Liver (tissue), 9 donors: ENCODE data around the gene FOXRED1. TPM values are rescaled to one million over a fixed set of nuclear protein-coding genes. Genes with fewer than 3 reads are reported as not detected.

Experiments
- DNase-seq: peaks from one replicate; pipeline ENCODE4 v3.0.0-alpha.2; 2017; ENCODE audit warnings: low spot score
- H3K27ac ChIP-seq, 2 donors: one replicate each; pipeline ENCODE4 v1.7.0; 2013; ENCODE audit warnings: inconsistent platforms in 2 of 2, low read length in 2 of 2, control low read depth in 1 of 2, low read depth in 1 of 2, mild to moderate bottlenecking in 1 of 2
- H3K27me3 ChIP-seq, 4 donors: one replicate each; pipeline versions ENCODE4 v1.6.1 to v1.7.0; 2013; ENCODE audit warnings: low read length in 3 of 4, inconsistent platforms in 1 of 4, mild to moderate bottlenecking in 1 of 4, moderate library complexity in 1 of 4; ENCODE audit not compliant: control insufficient read depth in 4 of 4, insufficient read depth in 4 of 4
- H3K36me3 ChIP-seq, 4 donors: one replicate each; pipeline versions ENCODE4 v1.6.1 to v1.7.0; 2013; ENCODE audit warnings: low read length in 3 of 4, mild to moderate bottlenecking in 3 of 4, low read depth in 1 of 4, moderate library complexity in 1 of 4; ENCODE audit not compliant: control insufficient read depth in 4 of 4, insufficient read depth in 3 of 4
- H3K4me1 ChIP-seq, 4 donors: one replicate each; pipeline versions ENCODE4 v1.6.1 to v1.7.0; 2013; ENCODE audit warnings: low read length in 3 of 4, mild to moderate bottlenecking in 3 of 4, moderate library complexity in 1 of 4; ENCODE audit not compliant: control insufficient read depth in 4 of 4, insufficient read depth in 4 of 4
- H3K4me3 ChIP-seq, 3 donors: one replicate each; pipeline versions ENCODE4 v1.6.1 to v1.7.0; 2013; ENCODE audit warnings: low read length in 3 of 3, control low read depth in 1 of 3, low read depth in 1 of 3, mild to moderate bottlenecking in 1 of 3
- H3K9ac ChIP-seq, 2 donors: one replicate each; pipeline ENCODE4 v1.7.0; 2013; ENCODE audit warnings: low read length in 2 of 2, mild to moderate bottlenecking in 2 of 2, moderate library complexity in 2 of 2, control low read depth in 1 of 2, low read depth in 1 of 2
- H3K9me3 ChIP-seq, 4 donors: one replicate each; pipeline versions ENCODE4 v1.6.1 to v1.7.0; 2013; ENCODE audit warnings: low read length in 3 of 4; ENCODE audit not compliant: control insufficient read depth in 4 of 4
- EGR1 ChIP-seq, 2 donors: IDR thresholded peaks; 2 replicates each; pipeline ENCODE4 v1.6.1; 2016 to 2018; ENCODE audit warnings: antibody characterized with exemption in 2 of 2, low read depth in 2 of 2
- FOXA1 ChIP-seq: IDR thresholded peaks from 2 replicates; pipeline ENCODE4 v1.6.1; 2016; ENCODE audit warnings: antibody characterized with exemption
- FOXA2 ChIP-seq: IDR thresholded peaks from 2 replicates; pipeline ENCODE4 v1.6.1; 2016; ENCODE audit warnings: antibody characterized with exemption
- GABPA ChIP-seq, 2 donors: IDR thresholded peaks in 1 of 2; conservative IDR thresholded peaks in 1 of 2; 2 replicates each; pipeline ENCODE4 v1.6.1; 2016; ENCODE audit warnings: antibody characterized with exemption in 2 of 2, mild to moderate bottlenecking in 1 of 2, moderate library complexity in 1 of 2
- HNF4A ChIP-seq, 2 donors: conservative IDR thresholded peaks; 2 replicates each; pipeline ENCODE4 v1.6.1; 2016; ENCODE audit warnings: antibody characterized with exemption in 2 of 2, mild to moderate bottlenecking in 2 of 2
- HNF4G ChIP-seq: IDR thresholded peaks from 2 replicates; pipeline ENCODE4 v1.6.1; 2016; ENCODE audit warnings: antibody characterized with exemption
- JUND ChIP-seq, 2 donors: IDR thresholded peaks; 2 replicates each; pipeline ENCODE4 v1.6.1; 2016; ENCODE audit warnings: antibody characterized with exemption in 2 of 2
- NR2F2 ChIP-seq: IDR thresholded peaks from 2 replicates; pipeline ENCODE4 v1.6.1; 2016; ENCODE audit warnings: antibody characterized with exemption
- RAD21 ChIP-seq, 2 donors: IDR thresholded peaks; 2 replicates each; pipeline ENCODE4 v1.6.1; 2016; ENCODE audit warnings: antibody characterized with exemption in 2 of 2, mild to moderate bottlenecking in 2 of 2
- RXRA ChIP-seq, 2 donors: IDR thresholded peaks; 2 replicates each; pipeline ENCODE4 v1.6.1; 2017 to 2018; ENCODE audit warnings: antibody characterized with exemption in 2 of 2, mild to moderate bottlenecking in 1 of 2
- SP1 ChIP-seq: IDR thresholded peaks from 2 replicates; pipeline ENCODE4 v1.6.1; 2018; ENCODE audit warnings: antibody characterized with exemption, mild to moderate bottlenecking
- TAF1 ChIP-seq: conservative IDR thresholded peaks from 2 replicates; pipeline ENCODE4 v1.6.1; 2016; ENCODE audit warnings: antibody characterized with exemption, mild to moderate bottlenecking
- YY1 ChIP-seq: IDR thresholded peaks from 2 replicates; pipeline ENCODE4 v1.6.1; 2016; ENCODE audit warnings: antibody characterized with exemption, mild to moderate bottlenecking
- WGBS: extraction: QIAGEN DNeasy Blood & Tissue Kit; methylation state at CpG from one replicate; pipeline ENCODE4 v1.1.7; 2013; 5-methylcytosine and 5-hydroxymethylcytosine counted together
- polyA plus RNA-seq, 2 donors: library from polyadenylated mRNA; stranded (reverse) in 1 of 2; unstranded in 1 of 2; fragments of 200-250 nt in 1 of 2; fragments of >200 nt in 1 of 2; fragmentation: Nextera tagmentation in 1 of 2; extraction: Ambion mirVana in 1 of 2; gene quantifications; one replicate each; pipeline versions ENCODE4 v1.2.1 to v1.2.3, GENCODE V29; 2013 to 2015
- total RNA-seq, 2 donors: library from RNA; depleted of rRNA; stranded (reverse); fragments of >200 nt; gene quantifications; one replicate each; pipeline ENCODE4 v1.2.3, GENCODE V29; 2014
- TF ChIP-seq, protein P1 (sequence below): fragments of 150-350 bp; IDR thresholded peaks from 2 replicates; pipeline ENCODE4 v1.5.1; 2017; ENCODE audit warnings: improper control_type of control experiment, low read depth, low read length; ENCODE audit not compliant: missing input control
- TF ChIP-seq, protein P2 (sequence below): IDR thresholded peaks from 2 replicates; pipeline ENCODE4 v1.6.1; 2016; ENCODE audit warnings: antibody characterized with exemption, mild to moderate bottlenecking
- TF ChIP-seq, protein P3 (sequence below): IDR thresholded peaks from 2 replicates; pipeline ENCODE4 v1.6.1; 2016; ENCODE audit warnings: antibody characterized with exemption
- TF ChIP-seq, protein P4 (sequence below): IDR thresholded peaks from 2 replicates; pipeline ENCODE4 v1.6.1; 2016; ENCODE audit warnings: antibody characterized with exemption
- TF ChIP-seq, protein P5 (sequence below): IDR thresholded peaks from 2 replicates; pipeline ENCODE4 v1.6.1; 2016; ENCODE audit warnings: antibody characterized with exemption
- donor health status: healthy.
- donor health status: healthy.
- donor health status: healthy.
- donor health status: healthy.
- donor health status: healthy.

The FOXRED1 gene
- total and polyA plus RNA-seq, 4 donors = 24.0 to 38.9 (median 29.8) TPM

DNA sequence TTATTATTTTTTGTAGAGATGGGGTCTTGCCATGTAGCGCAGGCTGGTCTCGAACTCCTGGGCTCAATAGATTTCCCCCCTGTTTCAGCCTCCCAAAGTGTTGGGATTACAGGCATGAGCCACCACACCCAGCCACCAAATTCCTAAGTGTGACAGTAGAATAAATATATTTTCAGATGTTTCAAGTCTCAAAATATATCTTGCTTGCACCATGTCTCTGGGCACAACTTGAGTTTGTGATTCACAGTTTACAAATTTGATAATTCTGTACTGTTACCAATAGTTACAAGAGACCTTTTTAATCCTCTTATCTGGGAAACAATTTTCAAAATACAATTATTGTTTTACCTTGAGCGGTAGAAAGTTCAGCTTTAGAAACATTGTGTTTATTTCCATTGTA, 54.0 kb downstream of the FOXRED1 start:
- Histone ChIP-seq H3K9me3 (no peaks in the 10 kb centered on the region), H3K9ac (no peak overlapping the region), H3K36me3 (no peaks in the 10 kb centered on the region), H3K27ac (no peak overlapping the region), H3K27me3 (no peaks in the 10 kb centered on the region), H3K4me1 (peaks cover 0 to 5% (median 3%) of the 10 kb centered on the region in 4 donors), H3K4me3 (no peak overlapping the region)
- TF ChIP-seq, protein P1, sequence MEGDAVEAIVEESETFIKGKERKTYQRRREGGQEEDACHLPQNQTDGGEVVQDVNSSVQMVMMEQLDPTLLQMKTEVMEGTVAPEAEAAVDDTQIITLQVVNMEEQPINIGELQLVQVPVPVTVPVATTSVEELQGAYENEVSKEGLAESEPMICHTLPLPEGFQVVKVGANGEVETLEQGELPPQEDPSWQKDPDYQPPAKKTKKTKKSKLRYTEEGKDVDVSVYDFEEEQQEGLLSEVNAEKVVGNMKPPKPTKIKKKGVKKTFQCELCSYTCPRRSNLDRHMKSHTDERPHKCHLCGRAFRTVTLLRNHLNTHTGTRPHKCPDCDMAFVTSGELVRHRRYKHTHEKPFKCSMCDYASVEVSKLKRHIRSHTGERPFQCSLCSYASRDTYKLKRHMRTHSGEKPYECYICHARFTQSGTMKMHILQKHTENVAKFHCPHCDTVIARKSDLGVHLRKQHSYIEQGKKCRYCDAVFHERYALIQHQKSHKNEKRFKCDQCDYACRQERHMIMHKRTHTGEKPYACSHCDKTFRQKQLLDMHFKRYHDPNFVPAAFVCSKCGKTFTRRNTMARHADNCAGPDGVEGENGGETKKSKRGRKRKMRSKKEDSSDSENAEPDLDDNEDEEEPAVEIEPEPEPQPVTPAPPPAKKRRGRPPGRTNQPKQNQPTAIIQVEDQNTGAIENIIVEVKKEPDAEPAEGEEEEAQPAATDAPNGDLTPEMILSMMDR = no peak
- no peak for TF ChIP-seq FOXA1
- TF ChIP-seq RAD21 (IDR thresholded peaks at IDR 0.05) = no peak
- no peak for TF ChIP-seq RXRA (IDR thresholded peaks at IDR 0.05)
- TF ChIP-seq EGR1 (IDR thresholded peaks at IDR 0.05; ENCODE audit: low read depth in 2 of 2) = no peak
- TF ChIP-seq FOXA2 = no peak
- DNase-seq = no peak
- 96% methylated on average over 3 of the region's 3 CpGs for WGBS

DNA sequence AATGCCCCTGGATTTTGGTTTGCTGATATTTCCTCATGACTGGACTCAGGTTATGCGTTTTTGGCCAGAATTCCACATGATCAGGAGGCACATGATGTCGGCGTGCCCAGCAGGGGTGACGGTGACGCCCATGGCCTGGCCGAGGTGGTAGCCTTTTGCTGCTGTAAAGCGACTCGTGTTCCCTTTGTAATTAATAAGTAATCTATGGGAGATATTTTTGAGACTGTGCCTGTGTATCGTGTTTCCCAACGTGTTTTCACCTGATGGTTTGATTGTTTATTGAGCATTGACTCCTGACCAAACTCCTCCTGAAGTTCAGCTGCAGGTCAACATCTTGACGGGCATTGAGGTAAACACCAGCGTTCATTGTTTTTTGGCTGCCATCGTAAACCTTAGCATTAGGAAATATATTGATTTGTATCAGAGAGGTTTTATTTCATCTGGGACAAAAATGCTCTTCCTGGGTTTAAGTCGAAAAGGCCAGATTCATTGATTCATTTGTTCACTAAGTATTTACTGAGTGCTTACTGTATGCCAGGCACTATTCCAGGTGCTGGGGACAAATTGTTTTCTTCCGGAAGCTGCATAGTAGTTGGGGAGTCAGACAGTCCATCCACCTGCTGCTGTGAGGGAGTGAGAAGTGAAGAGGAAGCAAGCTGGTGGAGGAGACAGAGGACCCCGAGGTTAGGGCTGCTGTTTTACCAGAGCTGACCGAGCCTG, 58.5 kb downstream of the FOXRED1 start:
- H3K27me3 ChIP-seq = no peaks in the 10 kb centered on the region
- H3K9me3 ChIP-seq = no peaks in the 10 kb centered on the region
- WGBS = 37% methylated on average over 17 of the region's 17 CpGs
- TF ChIP-seq TAF1 = peak; percentile 75
- TF ChIP-seq RAD21 (IDR thresholded peaks at IDR 0.05) = peak in 1 of 2 donors; percentile 9
- no peak for TF ChIP-seq HNF4G
- peak; percentile 78 for TF ChIP-seq FOXA1
- TF ChIP-seq, protein P1 = no peak
- peak; percentile 86 for TF ChIP-seq FOXA2
- peak; percentile 93 for TF ChIP-seq SP1
- TF ChIP-seq, protein P2, sequence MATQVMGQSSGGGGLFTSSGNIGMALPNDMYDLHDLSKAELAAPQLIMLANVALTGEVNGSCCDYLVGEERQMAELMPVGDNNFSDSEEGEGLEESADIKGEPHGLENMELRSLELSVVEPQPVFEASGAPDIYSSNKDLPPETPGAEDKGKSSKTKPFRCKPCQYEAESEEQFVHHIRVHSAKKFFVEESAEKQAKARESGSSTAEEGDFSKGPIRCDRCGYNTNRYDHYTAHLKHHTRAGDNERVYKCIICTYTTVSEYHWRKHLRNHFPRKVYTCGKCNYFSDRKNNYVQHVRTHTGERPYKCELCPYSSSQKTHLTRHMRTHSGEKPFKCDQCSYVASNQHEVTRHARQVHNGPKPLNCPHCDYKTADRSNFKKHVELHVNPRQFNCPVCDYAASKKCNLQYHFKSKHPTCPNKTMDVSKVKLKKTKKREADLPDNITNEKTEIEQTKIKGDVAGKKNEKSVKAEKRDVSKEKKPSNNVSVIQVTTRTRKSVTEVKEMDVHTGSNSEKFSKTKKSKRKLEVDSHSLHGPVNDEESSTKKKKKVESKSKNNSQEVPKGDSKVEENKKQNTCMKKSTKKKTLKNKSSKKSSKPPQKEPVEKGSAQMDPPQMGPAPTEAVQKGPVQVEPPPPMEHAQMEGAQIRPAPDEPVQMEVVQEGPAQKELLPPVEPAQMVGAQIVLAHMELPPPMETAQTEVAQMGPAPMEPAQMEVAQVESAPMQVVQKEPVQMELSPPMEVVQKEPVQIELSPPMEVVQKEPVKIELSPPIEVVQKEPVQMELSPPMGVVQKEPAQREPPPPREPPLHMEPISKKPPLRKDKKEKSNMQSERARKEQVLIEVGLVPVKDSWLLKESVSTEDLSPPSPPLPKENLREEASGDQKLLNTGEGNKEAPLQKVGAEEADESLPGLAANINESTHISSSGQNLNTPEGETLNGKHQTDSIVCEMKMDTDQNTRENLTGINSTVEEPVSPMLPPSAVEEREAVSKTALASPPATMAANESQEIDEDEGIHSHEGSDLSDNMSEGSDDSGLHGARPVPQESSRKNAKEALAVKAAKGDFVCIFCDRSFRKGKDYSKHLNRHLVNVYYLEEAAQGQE = peak; percentile 58
- TF ChIP-seq, protein P3, sequence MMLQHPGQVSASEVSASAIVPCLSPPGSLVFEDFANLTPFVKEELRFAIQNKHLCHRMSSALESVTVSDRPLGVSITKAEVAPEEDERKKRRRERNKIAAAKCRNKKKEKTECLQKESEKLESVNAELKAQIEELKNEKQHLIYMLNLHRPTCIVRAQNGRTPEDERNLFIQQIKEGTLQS = peak; percentile 41
- peak; percentile 67 for TF ChIP-seq NR2F2
- TF ChIP-seq YY1 = peak; percentile 90
- peak; percentile 97 for TF ChIP-seq RXRA (IDR thresholded peaks at IDR 0.05)
- peak; percentile 79 to 85 for TF ChIP-seq HNF4A (conservative IDR thresholded peaks at IDR 0.05)
- TF ChIP-seq, protein P4, sequence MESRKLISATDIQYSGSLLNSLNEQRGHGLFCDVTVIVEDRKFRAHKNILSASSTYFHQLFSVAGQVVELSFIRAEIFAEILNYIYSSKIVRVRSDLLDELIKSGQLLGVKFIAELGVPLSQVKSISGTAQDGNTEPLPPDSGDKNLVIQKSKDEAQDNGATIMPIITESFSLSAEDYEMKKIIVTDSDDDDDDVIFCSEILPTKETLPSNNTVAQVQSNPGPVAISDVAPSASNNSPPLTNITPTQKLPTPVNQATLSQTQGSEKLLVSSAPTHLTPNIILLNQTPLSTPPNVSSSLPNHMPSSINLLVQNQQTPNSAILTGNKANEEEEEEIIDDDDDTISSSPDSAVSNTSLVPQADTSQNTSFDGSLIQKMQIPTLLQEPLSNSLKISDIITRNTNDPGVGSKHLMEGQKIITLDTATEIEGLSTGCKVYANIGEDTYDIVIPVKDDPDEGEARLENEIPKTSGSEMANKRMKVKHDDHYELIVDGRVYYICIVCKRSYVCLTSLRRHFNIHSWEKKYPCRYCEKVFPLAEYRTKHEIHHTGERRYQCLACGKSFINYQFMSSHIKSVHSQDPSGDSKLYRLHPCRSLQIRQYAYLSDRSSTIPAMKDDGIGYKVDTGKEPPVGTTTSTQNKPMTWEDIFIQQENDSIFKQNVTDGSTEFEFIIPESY = peak; percentile 81
- TF ChIP-seq, protein P5, sequence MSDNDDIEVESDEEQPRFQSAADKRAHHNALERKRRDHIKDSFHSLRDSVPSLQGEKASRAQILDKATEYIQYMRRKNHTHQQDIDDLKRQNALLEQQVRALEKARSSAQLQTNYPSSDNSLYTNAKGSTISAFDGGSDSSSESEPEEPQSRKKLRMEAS = peak; percentile 88
- peak; percentile 41 to 69 for TF ChIP-seq JUND (IDR thresholded peaks at IDR 0.05)
- TF ChIP-seq EGR1 (IDR thresholded peaks at IDR 0.05; ENCODE audit: low read depth in 2 of 2) = peak in 1 of 2 donors; percentile 52
- peak in 1 of 2 donors; percentile 47 for TF ChIP-seq GABPA (IDR thresholded peaks at IDR 0.05 in 1 of 2, conservative IDR thresholded peaks at IDR 0.05 in 1 of 2)
- peak overlapping the region; percentile 88 to 93 for H3K9ac ChIP-seq
- H3K36me3 ChIP-seq = peaks cover 2 to 15% (median 6%) of the 10 kb centered on the region in 4 donors
- DNase-seq = no peak
- H3K27ac ChIP-seq = peak overlapping the region; percentile 94 to 97
- H3K4me1 ChIP-seq = peaks cover 3 to 24% (median 10%) of the 10 kb centered on the region in 4 donors
- peak overlapping the region; percentile 54 to 67 (median 64) for H3K4me3 ChIP-seq
